K562 (cell line): ENCODE measurements around the gene MCCD1. TPM values are rescaled to one million over a fixed set of nuclear protein-coding genes. Genes with fewer than 3 reads are reported as not detected.

Experiments used
- ATF7 ChIP-seq: fragments of 450-650 bp; IDR thresholded peaks from 2 replicates; pipeline ENCODE4 v1.7.1; 2014; ENCODE audit warnings: mild to moderate bottlenecking, moderate library complexity
- EZH2 ChIP-seq: IDR thresholded peaks from 2 replicates; pipeline ENCODE4 v1.6.1; 2012; ENCODE audit warnings: low read depth, mild to moderate bottlenecking, inconsistent platforms, low read length, borderline replicate concordance
- GABPB1 ChIP-seq: sonication (generic); formaldehyde crosslinking; IDR thresholded peaks from 2 replicates; pipeline ENCODE4 v1.8.0; 2022; ENCODE audit warnings: mild to moderate bottlenecking, missing genetic modification reagents
- HES1 ChIP-seq: fragments of 450-650 bp; IDR thresholded peaks from 2 replicates; pipeline ENCODE4 v1.6.1; 2016; ENCODE audit warnings: low read depth, mild to moderate bottlenecking, moderate library complexity
- LEF1 ChIP-seq: fragments of 450-650 bp; IDR thresholded peaks from 2 replicates; pipeline ENCODE4 v1.6.1; 2016; ENCODE audit warnings: mild to moderate bottlenecking
- MBD2 ChIP-seq: sonication (generic); IDR thresholded peaks from 2 replicates; pipeline ENCODE4 v1.6.1; 2016; ENCODE audit warnings: low read depth, borderline replicate concordance
- MNT ChIP-seq, 2 experiments: fragments of 450-650 bp; conservative IDR thresholded peaks; 2 replicates each; pipeline ENCODE4 v1.6.1; 2017; ENCODE audit warnings: mild to moderate bottlenecking in 2 of 2, moderate library complexity in 2 of 2
- NBN ChIP-seq: fragments of 450-650 bp; IDR thresholded peaks from 2 replicates; pipeline ENCODE4 v1.6.1; 2016; ENCODE audit warnings: low read depth, mild to moderate bottlenecking
- NCOA2 ChIP-seq, 2 experiments: fragments of 450-650 bp; IDR thresholded peaks; 2 replicates each; pipeline ENCODE4 v1.6.1; 2018; ENCODE audit warnings: mild to moderate bottlenecking in 2 of 2, moderate library complexity in 1 of 2; ENCODE audit not compliant: partially characterized antibody in 2 of 2
- NR0B1 ChIP-seq: fragments of 450-650 bp; IDR thresholded peaks from one replicate; pipeline ENCODE4 v1.6.1; 2018; ENCODE audit warnings: mild to moderate bottlenecking, moderate library complexity; ENCODE audit not compliant: partially characterized antibody
- PCBP1 ChIP-seq: fragments of 200-400 bp; formaldehyde crosslinking; IDR thresholded peaks from 2 replicates; pipeline ENCODE4 v1.6.1; 2018; ENCODE audit warnings: mild to moderate bottlenecking, low read depth, low read length; ENCODE audit not compliant: poor library complexity, severe bottlenecking
- PHB2 ChIP-seq: fragments of 450-650 bp; IDR thresholded peaks from 2 replicates; pipeline ENCODE4 v1.6.1; 2017; ENCODE audit warnings: low read depth
- POLR2AphosphoS2 ChIP-seq: IDR thresholded peaks from 2 replicates; pipeline ENCODE4 v1.6.1; 2012; ENCODE audit warnings: low read length, improper control_type of control experiment
- PRMT5 ChIP-seq: sonication (generic); formaldehyde crosslinking; IDR thresholded peaks from 2 replicates; pipeline ENCODE4 v1.5.0; 2020; ENCODE audit warnings: missing genetic modification reagents
- PURB ChIP-seq: sonication (generic); formaldehyde crosslinking; IDR thresholded peaks from 2 replicates; pipeline ENCODE4 v1.9.0; 2021; ENCODE audit warnings: low read depth, mild to moderate bottlenecking, missing genetic modification reagents
- RAD51 ChIP-seq: fragments of 450-650 bp; IDR thresholded peaks from 2 replicates; pipeline ENCODE4 v1.7.1; 2016; ENCODE audit warnings: low read depth, mild to moderate bottlenecking, borderline replicate concordance
- RBM14 ChIP-seq: fragments of 200-400 bp; formaldehyde crosslinking; IDR thresholded peaks from 2 replicates; pipeline ENCODE4 v1.6.1; 2018; ENCODE audit warnings: low read depth, mild to moderate bottlenecking, low read length, moderate library complexity, borderline replicate concordance; ENCODE audit not compliant: insufficient read depth
- RBM39 ChIP-seq: fragments of 200-400 bp; formaldehyde crosslinking; optimal IDR thresholded peaks from 2 replicates; pipeline ENCODE3; 2018; ENCODE audit warnings: low read depth, low read length
- SP2 ChIP-seq: IDR thresholded peaks from 2 replicates; pipeline ENCODE4 v1.6.1; 2011; ENCODE audit warnings: mild to moderate bottlenecking, low read depth, low read length, moderate library complexity; ENCODE audit not compliant: poor library complexity, severe bottlenecking; ENCODE audit errors: extremely low read depth
- ZBTB1 ChIP-seq: sonication (generic); formaldehyde crosslinking; IDR thresholded peaks from 2 replicates; pipeline ENCODE4 v1.8.1; 2023; ENCODE audit warnings: missing genetic modification reagents, low read depth, mild to moderate bottlenecking, borderline replicate concordance
- ZBTB8A ChIP-seq: fragments of 450-650 bp; IDR thresholded peaks from 2 replicates; pipeline ENCODE4 v1.6.1; 2018; ENCODE audit warnings: mild to moderate bottlenecking, moderate library complexity; ENCODE audit not compliant: partially characterized antibody
- ZNF561 ChIP-seq: fragments of 450-650 bp; formaldehyde crosslinking; conservative IDR thresholded peaks from 2 replicates; pipeline ENCODE4 v1.4.0; 2020; ENCODE audit warnings: mild to moderate bottlenecking, moderate library complexity
- polyA plus RNA-seq, 8 experiments: library from polyadenylated mRNA; depleted of rRNA in 4 of 8; stranded (reverse) in 5 of 8; unstranded in 3 of 8; fragments of >200 nt; fragmentation: Nextera tagmentation in 2 of 8; fragmentation: Illumina TruSeq in 1 of 8; extraction: Ambion mirVana in 2 of 8; extraction: Trizol in 1 of 8; gene quantifications; 2 replicates each; pipeline versions ENCODE4 v1.2.1 to v1.2.3, GENCODE V29; 2011 to 2014; ENCODE audit warnings: inconsistent platforms in 1 of 8, missing spikeins in 1 of 8
- total RNA-seq, 7 experiments: library from RNA; depleted of rRNA in 6 of 7; stranded (reverse); fragments of >200 nt in 6 of 7; fragmentation: Illumina TruSeq in 2 of 7; extraction: Trizol in 2 of 7; gene quantifications; 2 replicates each; pipeline versions ENCODE4 v1.2.1 to v1.2.3, GENCODE V29; 2011 to 2021; ENCODE audit warnings: low replicate concordance in 1 of 7
- TF ChIP-seq, protein P1 (sequence below): sonication (generic); IDR thresholded peaks from 2 replicates; pipeline ENCODE4 v1.6.1; 2016
- TF ChIP-seq, protein P2 (sequence below): fragments of 250-450 bp; sonication (Bioruptor Pico); IDR thresholded peaks from 2 replicates; pipeline ENCODE4 v1.5.0; 2021

MCCD1 gene
- total and polyA plus RNA-seq, 9 of the 15 experiments (the other 6 are each of a cell fraction or from before 2014, with no cell fraction given) = not detected

- TF ChIP-seq, protein P1, sequence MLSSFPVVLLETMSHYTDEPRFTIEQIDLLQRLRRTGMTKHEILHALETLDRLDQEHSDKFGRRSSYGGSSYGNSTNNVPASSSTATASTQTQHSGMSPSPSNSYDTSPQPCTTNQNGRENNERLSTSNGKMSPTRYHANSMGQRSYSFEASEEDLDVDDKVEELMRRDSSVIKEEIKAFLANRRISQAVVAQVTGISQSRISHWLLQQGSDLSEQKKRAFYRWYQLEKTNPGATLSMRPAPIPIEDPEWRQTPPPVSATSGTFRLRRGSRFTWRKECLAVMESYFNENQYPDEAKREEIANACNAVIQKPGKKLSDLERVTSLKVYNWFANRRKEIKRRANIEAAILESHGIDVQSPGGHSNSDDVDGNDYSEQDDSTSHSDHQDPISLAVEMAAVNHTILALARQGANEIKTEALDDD = peak; percentile 79; the same call in 1 of the 2 replicates
- no peak for TF ChIP-seq PRMT5
- TF ChIP-seq NR0B1 = no peak
- no peak for TF ChIP-seq SP2
- no peak for TF ChIP-seq MBD2
- TF ChIP-seq RAD51 = no peak
- TF ChIP-seq NCOA2 (IDR thresholded peaks at IDR 0.05; ENCODE audit: partially characterized antibody in 2 of 2) = no peak
- no peak for TF ChIP-seq ZNF561 (CRISPR knock-in tag)
- TF ChIP-seq ATF7 = peak; percentile 30; the same call in 1 of the 2 replicates
- TF ChIP-seq HES1 = no peak
- no peak for TF ChIP-seq EZH2
- TF ChIP-seq RBM39 = peak; percentile 82
- no peak for TF ChIP-seq GABPB1 (CRISPR knock-in tag)
- TF ChIP-seq PCBP1 = no peak
- TF ChIP-seq ZBTB8A = no peak
- TF ChIP-seq PHB2 = no peak
- no peak for TF ChIP-seq RBM14
- TF ChIP-seq LEF1 = no peak
- TF ChIP-seq ZBTB1 (CRISPR knock-in tag) = no peak
- peak; percentile 18 for TF ChIP-seq NBN
- no peak for TF ChIP-seq PURB (CRISPR knock-in tag)
- no peak for TF ChIP-seq POLR2AphosphoS2
- TF ChIP-seq MNT (conservative IDR thresholded peaks at IDR 0.05) = no peak
- TF ChIP-seq, protein P2, sequence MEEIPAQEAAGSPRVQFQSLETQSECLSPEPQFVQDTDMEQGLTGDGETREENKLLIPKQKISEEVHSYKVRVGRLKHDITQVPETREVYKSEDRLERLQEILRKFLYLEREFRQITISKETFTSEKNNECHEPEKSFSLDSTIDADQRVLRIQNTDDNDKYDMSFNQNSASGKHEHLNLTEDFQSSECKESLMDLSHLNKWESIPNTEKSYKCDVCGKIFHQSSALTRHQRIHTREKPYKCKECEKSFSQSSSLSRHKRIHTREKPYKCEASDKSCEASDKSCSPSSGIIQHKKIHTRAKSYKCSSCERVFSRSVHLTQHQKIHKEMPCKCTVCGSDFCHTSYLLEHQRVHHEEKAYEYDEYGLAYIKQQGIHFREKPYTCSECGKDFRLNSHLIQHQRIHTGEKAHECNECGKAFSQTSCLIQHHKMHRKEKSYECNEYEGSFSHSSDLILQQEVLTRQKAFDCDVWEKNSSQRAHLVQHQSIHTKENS (CRISPR knock-in tag) = no peak
Observed at GRCh38 chr6:31546339-31546957, 17.7 kb downstream of the MCCD1 start, which contains the start of gene ATP6V1G2 (continued).
